HG02981 (cell line): ENCODE data around the gene PDE8B.

Experiments
- ATAC-seq: cut with Tn5 transposase; IDR thresholded peaks from one replicate; pipeline ENCODE4 v1.9.1; 2021; ENCODE audit warnings: mild to moderate bottlenecking, moderate library complexity; ENCODE audit not compliant: unreplicated experiment

The PDE8B gene

DNA sequence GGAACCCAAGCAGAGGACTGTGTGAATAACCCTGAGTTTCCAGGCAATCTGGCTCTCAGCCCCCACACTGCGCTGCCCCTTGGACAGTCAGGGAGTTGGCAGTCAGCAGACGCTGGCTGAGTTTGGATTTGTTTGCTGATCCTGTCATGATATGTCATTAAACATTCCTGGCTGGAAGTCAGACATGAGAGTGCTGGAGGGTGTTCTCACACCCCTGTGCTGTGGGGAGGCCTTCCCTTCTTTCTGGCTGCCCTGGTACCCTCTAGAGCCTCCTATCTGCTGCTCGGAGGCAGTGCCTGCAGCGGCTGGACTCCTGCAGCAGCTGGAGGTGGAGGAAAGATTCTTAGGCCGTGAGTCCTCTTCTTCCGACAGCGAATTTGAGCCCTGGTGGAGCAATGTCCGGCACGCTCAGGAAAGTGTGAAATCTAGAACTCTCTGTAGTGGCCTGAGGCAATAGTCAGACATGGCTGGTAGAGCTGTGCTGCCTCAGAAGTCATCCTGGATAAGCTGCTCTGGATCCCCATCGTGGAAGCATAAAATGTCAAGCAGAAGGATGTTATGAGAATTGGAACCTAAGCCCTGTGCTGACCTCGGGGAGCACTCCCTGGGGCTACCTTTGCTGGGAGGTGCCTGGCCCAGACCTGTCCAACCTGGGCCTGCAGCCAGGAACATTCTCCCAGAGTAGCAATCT lies 72.0 kb downstream of the PDE8B start:
- ATAC-seq, result no peak

DNA sequence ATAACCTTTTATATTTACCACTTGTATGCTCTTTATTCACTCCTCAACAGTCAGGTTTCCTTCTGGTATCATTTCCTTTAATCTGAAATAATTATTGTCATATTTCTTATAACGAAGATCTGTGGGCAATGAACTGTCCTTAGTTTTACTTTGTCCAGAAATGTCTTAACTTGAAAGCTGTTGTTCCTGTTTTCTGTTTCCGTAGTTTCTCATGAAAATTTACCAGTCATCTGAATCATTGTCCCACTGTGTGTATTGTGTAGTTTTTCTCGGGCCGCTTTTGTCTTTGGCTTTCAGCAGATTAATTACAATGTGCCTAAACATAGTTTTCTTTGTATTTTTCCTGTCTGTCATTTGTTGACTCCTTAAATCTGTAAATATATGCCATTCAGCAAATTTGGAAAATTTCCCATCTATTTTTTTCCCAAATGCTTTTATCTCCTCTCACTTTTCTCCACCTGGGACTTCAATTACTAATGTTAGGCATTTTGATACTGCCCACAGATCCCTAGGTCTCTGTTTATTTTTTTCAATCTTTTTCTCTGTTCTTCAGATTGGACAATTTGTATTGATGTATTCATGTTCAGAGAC lies 74.9 kb downstream of the PDE8B start:
- no peak for ATAC-seq

DNA sequence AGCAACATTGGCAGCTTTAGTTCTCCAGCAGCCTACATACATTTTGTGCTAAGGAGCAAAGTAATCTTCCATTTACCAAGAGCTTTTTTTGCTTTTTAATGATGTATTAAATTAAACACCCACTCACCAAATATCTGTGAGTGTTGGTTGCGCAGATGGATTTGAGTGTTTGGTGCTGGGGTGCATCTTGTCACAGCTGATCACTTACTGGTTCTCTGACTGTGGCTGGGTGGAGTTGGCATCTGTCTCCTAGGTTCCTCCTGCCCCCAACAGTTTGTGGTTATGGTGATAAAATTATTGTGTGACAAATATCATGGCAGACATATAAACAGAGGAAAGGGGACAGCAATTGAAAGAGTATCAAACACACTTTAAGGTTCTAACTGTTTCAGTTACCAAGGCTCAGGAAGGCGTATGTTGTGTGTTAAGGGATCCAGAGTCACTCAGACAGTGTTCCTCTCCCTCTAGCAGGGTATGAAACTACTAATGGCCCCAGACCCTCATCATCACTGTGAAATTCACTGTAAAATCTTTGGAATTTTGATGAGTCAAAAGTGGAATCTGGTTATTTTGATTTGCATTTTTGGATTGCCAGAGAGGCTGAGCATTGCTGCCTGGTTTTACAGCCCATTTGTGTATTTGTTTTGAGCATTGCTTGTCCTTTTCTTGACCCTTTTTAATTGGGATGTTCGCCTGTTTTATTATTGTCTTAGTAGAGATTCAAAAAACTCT lies 81.7 kb downstream of the PDE8B start:
- no peak for ATAC-seq

DNA sequence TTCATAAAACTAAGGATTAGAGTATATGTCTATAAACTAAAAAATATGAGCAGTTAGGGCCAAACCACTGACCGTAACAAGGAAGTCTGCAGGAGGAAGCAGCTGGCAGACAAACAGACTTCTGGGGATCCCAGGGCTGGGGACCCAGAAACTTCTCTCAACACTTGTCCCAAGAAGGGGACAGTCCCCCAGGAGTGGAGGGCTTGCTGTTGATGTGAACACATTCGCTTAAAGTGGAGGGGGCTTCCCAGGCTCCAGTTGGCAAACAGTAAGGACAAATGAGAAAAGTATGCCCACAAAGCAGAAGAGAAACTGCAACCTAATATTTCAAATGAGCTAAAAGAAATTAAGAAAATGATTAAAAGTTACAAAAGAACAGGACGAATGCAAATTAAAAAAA lies 83.7 kb downstream of the PDE8B start:
- no peak for ATAC-seq

- no peak for ATAC-seq
Measured at GRCh38 chr5:77295863-77296378, 85.4 kb downstream of the PDE8B start.

DNA sequence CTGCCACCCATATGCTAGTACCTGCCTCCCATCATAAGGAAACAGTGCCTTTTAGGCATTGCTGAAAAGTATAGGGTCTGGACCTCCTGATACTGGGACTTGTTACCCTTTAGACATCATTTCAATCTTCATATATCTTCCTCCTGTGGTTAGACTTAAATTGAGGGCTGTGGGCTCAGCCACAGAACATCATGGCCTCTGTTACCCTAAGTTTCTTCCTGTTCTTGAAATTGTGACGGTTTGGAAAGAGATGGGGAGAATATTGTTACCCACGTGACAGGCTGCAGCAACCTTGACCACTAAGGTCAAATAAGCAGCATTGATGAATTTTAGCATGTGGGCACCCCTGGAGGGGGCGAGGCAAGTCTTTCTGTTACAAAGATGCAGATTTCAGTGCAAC lies 87.7 kb downstream of the PDE8B start:
- ATAC-seq, result no peak

- ATAC-seq, result no peak
Measured at GRCh38 chr5:77300451-77300850, 90.0 kb downstream of the PDE8B start.

DNA sequence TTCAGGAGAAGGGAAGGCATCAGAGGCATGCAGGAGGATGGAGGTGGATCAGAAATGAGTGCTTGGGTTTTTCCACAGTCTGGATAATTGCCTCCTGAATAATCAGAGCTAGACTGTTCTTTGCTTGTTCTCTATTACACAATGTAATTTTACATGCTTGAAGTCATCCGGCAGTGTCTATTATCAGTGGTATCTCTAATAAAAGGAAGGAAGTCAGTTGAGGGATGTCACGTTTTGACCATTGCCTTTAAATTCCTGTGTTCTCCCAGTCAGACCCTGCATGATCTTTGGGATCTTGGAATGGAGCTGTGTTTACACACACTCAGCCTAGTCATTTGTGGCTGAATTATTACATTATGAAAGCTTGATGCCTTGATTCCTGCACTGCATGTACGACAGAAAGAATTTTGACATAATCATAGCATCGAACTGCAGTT lies 91.0 kb downstream of the PDE8B start:
- no peak for ATAC-seq

- no peak for ATAC-seq
Measured at GRCh38 chr5:77302247-77302646, 91.8 kb downstream of the PDE8B start.

GRCh38 chr5:77302653-77303052 lies 92.2 kb downstream of the PDE8B start:
- ATAC-seq, result no peak

- ATAC-seq, result no peak
Measured at GRCh38 chr5:77304388-77304787, 93.9 kb downstream of the PDE8B start.

GRCh38 chr5:77305222-77305846 lies 94.9 kb downstream of the PDE8B start:
- no peak for ATAC-seq

- ATAC-seq, result no peak
Measured at GRCh38 chr5:77305956-77306355, 95.5 kb downstream of the PDE8B start.

GRCh38 chr5:77306531-77306930 lies 96.1 kb downstream of the PDE8B start:
- ATAC-seq, result no peak

- no peak for ATAC-seq
Measured at GRCh38 chr5:77308154-77308960, 97.9 kb downstream of the PDE8B start.

DNA sequence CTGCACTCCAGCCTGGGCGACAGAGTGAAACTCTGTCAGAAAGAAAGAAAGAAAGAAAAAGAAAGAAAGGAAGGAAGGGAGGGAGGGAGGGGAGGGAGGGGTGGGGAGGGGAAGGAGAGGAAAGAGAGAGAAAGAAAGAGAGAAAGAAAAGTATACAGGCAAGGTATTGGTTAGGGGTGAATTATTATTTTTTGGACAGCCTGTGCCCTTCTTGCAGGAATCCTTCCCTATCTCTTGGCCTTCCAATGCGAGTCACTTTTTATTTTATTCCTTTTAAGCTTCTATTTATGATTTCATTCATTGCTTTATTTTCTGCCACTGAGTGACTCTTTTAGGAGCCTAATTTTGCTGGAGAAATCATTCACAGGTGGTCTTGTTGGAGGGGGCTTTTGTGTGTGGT lies 98.7 kb downstream of the PDE8B start:
- no peak for ATAC-seq

GRCh38 chr5:77310494-77311213 lies 100.2 kb downstream of the PDE8B start:
- no peak for ATAC-seq

DNA sequence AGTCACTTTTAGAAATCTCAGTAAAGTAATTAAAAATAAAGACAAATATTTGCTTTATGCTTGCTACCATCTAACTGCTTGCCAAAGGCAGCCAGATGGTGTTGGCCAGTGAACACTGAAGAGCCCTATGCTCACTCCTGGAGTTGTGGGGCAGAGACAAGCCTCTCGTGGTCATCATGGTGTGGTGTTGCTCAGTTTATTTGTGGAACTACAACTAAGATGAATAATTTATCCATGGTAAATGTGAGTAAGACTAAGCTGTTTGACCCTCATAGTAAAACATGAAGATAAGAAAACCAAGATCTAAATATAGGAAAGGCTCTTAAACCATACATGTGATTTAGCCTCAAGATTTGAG lies 100.7 kb downstream of the PDE8B start:
- ATAC-seq, result no peak

DNA sequence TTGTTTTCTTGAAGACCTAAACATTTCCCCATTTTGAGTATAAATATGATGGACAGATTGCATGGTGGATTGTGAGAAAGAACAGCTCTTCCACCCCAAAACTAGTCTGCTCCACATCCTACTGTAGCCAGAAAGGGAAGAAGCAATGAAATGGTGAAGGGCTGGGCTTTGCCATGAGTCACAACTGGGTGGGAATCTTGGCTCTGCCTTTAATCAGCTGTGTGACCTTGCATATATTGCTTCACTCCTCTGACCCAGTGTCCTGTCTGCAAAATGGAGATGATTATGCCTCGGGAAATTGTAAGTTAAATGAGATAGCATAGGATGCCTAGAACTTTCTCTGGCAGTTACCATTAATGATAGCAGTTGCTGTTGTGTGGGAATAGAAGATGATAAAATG lies 101.9 kb downstream of the PDE8B start:
- no peak for ATAC-seq
